Epidermal melanocyte (primary cell): ENCODE results near the gene PFN2.
A peak's percentile ranks its signal among the peaks of the same experiment; 100 is the strongest.
"Not testable (repeated sequence)": the region's sequence is repeated elsewhere in the genome, so short reads cannot be mapped to it uniquely, and the experiment has no call there.

Source experiments
- DNase-seq: peaks from one replicate; pipeline ENCODE4 v3.0.0; 2011; ENCODE audit warnings: low spot score; ENCODE audit not compliant: insufficient read length

Gene PFN2

GRCh38 chr3:149968216-149968615 lies 2.5 kb downstream of the PFN2 start:
- no peak for DNase-seq

DNA sequence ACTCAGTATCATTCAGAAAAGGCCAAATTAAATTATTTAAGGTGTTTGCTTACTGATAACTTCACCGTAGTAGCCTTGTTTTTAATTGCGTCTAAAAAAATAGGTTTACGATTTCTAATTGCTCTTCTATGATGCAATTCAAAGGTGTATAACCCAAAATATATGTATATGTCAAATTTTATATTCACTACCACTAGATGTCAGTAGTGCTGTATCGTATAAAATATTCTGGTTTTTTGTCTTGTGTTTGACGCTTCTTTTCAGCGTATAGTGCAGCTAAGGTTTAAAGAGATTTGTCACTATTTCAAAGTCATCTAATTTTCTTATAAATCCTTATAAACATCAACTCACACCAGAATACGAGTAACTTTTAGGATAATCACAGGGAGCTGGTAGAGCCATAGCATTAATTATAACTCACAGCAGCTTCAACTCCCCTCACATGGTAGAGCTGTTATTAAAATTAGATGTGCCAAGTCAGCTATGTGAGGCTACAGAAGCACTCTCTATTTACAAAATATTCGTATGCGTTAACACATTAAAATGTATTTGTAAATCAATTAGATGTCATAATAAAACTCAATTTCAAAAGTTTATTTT lies 3.5 kb downstream of the PFN2 start:
- no peak for DNase-seq

GRCh38 chr3:149965278-149965677 lies 5.4 kb downstream of the PFN2 start:
- no peak for DNase-seq

GRCh38 chr3:149964291-149964690 lies 6.4 kb downstream of the PFN2 start:
- DNase-seq = no peak

GRCh38 chr3:149963485-149963884 lies 7.2 kb downstream of the PFN2 start:
- DNase-seq = no peak

DNA sequence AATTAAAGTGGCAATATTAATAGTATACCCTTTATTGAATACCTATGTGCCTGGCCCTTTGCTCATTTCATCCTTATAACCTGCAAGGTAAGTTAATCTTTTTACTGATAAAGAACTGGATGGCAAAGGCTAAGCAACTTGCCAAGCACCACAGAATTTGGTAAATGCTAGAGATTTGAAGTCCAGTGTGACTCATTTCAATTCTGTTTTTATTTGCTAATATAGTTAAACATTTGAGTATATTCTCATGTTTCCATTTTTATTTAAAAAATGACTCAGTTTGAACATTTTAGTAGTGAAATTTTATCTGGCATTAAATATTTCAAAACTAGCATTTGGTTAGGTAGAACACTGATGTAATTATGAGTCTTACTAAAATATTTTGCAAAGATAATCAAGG lies 11.3 kb downstream of the PFN2 start:
- DNase-seq = no peak

- DNase-seq = no peak
Measured at GRCh38 chr3:149958171-149958796, 12.4 kb downstream of the PFN2 start.

DNA sequence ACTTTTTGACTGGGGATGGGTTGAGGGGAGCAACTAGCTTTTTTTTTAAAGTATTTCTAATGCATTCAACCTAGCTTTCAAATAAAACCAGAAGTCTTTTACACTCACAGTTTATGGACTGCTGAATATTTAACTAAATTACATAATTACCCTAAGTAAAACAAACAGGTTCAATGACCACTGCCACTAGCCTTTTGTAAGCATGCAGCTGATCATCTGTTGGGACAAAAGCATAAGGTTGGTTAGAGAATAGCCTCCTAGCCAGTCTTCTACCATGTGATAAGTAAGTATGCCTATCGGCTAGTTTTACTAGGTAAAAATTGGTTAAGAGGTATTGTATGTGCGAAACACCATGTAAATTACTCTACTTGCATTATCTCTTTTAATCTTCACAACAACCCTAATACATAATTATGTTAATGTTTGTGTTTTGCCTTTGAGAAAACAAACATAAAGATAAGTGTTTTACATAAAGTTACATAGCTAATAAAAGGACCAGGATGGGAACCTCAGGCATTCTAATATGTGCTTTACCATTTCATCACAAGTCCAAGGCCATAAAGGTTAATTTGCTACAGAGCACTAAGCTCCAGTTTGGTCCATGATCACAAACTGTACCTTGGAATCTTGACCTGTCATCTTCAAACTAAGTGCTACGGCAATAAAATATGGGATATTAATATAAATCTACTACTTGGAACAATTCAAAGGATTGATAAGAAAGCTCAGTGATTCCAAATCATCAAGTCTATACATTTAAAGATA lies 13.2 kb downstream of the PFN2 start:
- no peak for DNase-seq

DNA sequence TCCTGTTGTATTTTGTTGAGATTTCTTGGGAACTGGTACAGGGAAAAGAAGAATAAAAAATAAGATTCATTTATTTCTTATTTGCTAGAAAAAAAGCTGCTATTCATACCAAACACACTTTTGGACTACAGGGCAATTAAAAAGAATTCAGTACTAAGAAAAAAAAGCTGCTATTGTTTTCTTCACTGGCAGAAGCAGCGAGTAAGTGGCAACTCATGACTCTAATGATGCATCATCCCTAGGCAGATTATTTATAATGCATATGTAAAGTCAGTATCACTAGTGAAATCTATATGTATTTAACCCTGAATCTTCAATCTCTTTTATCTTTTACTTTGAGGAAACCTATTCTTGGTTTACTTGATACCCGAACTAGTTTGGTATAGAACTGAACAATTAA lies 15.2 kb downstream of the PFN2 start:
- DNase-seq = no peak

GRCh38 chr3:149954812-149955211 lies 15.9 kb downstream of the PFN2 start:
- no peak for DNase-seq

GRCh38 chr3:149949181-149949580 lies 21.5 kb downstream of the PFN2 start:
- DNase-seq = peak; percentile 43

GRCh38 chr3:149947231-149947630 lies 23.5 kb downstream of the PFN2 start:
- DNase-seq = no peak

GRCh38 chr3:149943966-149944365 lies 26.7 kb downstream of the PFN2 start:
- not testable (repeated sequence) for DNase-seq

GRCh38 chr3:149942409-149942808 lies 28.3 kb downstream of the PFN2 start:
- no peak for DNase-seq

- no peak for DNase-seq
Measured at GRCh38 chr3:149941946-149942345, 28.7 kb downstream of the PFN2 start.

DNA sequence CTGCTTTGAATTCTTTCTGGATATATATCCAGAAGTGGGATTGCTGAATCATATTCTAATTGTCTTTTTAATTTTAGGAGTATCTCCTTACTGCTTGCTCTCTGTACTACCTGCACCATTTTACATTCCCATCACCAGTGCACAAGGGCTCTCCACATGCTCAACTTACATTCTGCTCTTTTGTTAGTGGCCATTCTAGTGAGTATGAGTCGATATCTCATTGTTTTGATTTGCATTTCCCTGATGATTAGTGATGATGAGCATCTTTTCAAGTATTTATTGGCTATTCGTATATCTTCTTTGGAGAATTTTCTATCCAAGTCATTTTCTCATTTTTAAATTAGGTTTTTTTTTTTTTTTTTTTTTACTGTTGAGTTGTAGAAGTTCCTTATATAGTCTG lies 29.5 kb downstream of the PFN2 start:
- no peak for DNase-seq

DNA sequence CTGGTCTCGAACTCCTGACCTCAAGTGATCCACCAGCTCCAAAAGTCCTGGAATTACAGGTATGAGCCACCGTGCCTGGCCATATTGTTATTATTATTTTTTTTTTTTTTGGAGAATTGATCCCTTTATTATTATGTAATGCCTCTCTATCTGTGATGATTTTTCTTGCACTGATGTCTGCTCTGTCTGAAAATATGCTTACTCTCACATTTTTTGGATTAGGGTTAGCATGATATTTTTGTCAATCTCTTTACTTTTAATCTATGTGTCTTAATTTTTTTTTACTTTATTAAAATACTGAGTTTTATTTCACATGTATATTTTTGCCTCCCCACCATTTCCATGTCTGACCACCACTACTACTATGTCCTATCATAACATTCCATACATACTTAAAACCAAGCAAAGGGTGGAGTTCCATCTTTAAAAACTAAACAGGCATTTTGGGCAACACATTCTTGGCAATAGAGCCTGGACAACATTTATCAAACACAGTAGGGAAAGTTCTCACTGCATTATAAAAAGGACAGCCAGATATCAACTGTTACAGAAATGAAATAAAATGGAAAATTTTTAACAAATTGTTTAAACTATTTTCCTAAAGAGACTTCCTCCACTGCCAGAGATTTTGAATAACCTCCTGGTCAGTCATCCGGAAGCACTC lies 32.2 kb downstream of the PFN2 start:
- not testable (repeated sequence) for DNase-seq

DNA sequence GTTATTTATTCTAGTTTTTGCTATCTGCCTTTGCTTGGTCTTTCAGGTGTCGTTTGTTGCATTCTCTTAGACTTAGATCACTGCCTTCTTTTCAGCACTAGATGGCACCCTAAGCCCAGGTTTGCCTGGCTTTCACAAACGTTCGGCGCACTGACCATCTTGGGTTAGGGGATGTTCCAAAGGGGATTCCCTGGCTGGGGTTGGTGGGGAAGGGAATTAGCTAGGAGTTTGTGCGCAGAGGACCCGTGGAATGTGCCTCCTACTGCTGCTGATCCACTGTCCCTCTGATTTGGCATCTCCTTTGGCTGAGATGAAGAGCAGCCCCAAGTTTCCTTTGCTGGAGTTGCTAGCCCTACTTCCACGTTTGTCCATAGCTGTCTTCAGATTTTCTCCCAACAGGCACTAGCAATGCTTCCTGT lies 33.9 kb downstream of the PFN2 start:
- DNase-seq = peak; percentile 37

GRCh38 chr3:149934524-149934923 lies 36.2 kb downstream of the PFN2 start:
- no peak for DNase-seq

DNA sequence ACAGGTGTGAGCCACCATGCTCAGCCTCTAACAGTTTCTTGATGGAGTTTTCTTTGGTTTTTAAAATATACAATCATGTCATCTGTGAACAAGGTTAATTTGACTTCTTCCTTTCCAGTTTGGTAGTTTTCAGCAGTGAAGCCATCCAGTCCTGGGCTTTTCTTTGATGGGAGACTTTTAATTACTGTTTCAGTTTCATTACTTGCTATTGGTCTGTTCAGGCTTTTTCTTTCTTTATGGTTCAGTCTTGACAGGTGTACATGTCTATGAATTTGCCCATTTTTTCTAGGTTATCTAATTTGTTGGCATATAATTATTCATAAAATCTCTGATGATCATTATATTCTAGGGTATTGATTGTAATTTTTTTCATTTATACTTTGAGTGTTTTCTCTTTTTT lies 36.8 kb downstream of the PFN2 start:
- DNase-seq = no peak

GRCh38 chr3:149933008-149933407 lies 37.7 kb downstream of the PFN2 start:
- DNase-seq = no peak

DNA sequence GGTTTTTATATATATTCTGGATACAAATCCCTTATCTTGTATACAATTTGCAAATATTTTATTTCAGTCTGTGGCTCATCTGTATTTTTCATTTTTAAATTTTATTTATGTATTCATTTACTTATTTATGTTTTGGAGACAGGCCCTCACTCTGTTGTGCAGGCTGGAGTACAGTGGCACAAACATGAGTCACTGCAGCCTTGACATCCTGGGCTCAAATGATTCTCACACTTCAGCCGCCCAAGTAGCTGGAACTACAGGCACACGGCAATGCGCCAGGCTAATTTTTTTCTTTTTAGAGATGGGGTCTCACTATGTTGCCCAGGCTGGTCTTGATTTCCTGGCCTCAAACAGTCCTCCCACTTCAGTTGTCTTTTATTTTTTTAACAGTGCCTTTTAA lies 50.6 kb downstream of the PFN2 start:
- no peak for DNase-seq
